Stimulated activated CD4-positive, alpha-beta T cell treated with anti-CD3 and anti-CD28 coated beads, Interleukin-2, amount 100 ng/mL, for 24 hours (primary cell): Measurements from ENCODE around the gene MUC6.

Source experiments
- DNase-seq, 2 donors: peaks; one replicate each; pipeline ENCODE4 v3.0.0-alpha.2; 2020

MUC6 gene

GRCh38 chr11:1035577-1036283, 788 bp downstream of the MUC6 start:
- DNase-seq: no peak

GRCh38 chr11:1034456-1035295, 1.8 kb downstream of the MUC6 start:
- DNase-seq: no peak

- DNase-seq: no peak
These were observed 2.5 kb downstream of the MUC6 start for GRCh38 chr11:1034001-1034400.

- no peak for DNase-seq
These were observed 3.3 kb downstream of the MUC6 start for GRCh38 chr11:1033016-1033798.

GRCh38 chr11:1032310-1032891, 4.1 kb downstream of the MUC6 start:
- DNase-seq: no peak

GRCh38 chr11:1031121-1031899, 5.2 kb downstream of the MUC6 start:
- no peak for DNase-seq

- no peak for DNase-seq
These were observed 6.0 kb downstream of the MUC6 start for GRCh38 chr11:1030556-1030955.

GRCh38 chr11:1030086-1030485, 6.4 kb downstream of the MUC6 start:
- DNase-seq: no peak

- DNase-seq: no peak
These were observed 6.9 kb downstream of the MUC6 start for GRCh38 chr11:1029654-1030053.

- DNase-seq: no peak
These were observed 7.5 kb downstream of the MUC6 start for GRCh38 chr11:1029051-1029450.

GRCh38 chr11:1028616-1029015, 7.9 kb downstream of the MUC6 start:
- no peak for DNase-seq

GRCh38 chr11:1028291-1028540, 8.3 kb downstream of the MUC6 start:
- DNase-seq: no peak

GRCh38 chr11:1027483-1028290, 8.8 kb downstream of the MUC6 start:
- DNase-seq: no peak

- DNase-seq: no peak
These were observed 9.7 kb downstream of the MUC6 start for GRCh38 chr11:1026641-1027482.

GRCh38 chr11:1026163-1026450, 10.4 kb downstream of the MUC6 start:
- DNase-seq: no peak

GRCh38 chr11:1025410-1026162, 10.9 kb downstream of the MUC6 start:
- no peak for DNase-seq

GRCh38 chr11:1024597-1025409, 11.7 kb downstream of the MUC6 start:
- no peak for DNase-seq

GRCh38 chr11:1023811-1024596, 12.5 kb downstream of the MUC6 start:
- no peak for DNase-seq
